22Rv1 (cell line): ENCODE results near the gene GOLGA2.

Source experiments
- H3K27ac ChIP-seq: fragments of 450-650 bp; 2 replicates; pipeline ENCODE4 v1.5.1; 2017
- CTCF ChIP-seq: fragments of 450-650 bp; IDR thresholded peaks from 2 replicates; pipeline ENCODE4 v1.5.1; 2017; ENCODE audit warnings: mild to moderate bottlenecking
- ZFX ChIP-seq: fragments of 450-650 bp; IDR thresholded peaks from 2 replicates; pipeline ENCODE4 v1.6.1; 2017; ENCODE audit warnings: antibody characterized with exemption, borderline replicate concordance

GOLGA2 gene

GRCh38 chr9:128244091-128244836, 31.5 kb downstream of the GOLGA2 start:
- no peak overlapping the region for H3K27ac ChIP-seq
- TF ChIP-seq ZFX: no peak
- no peak for TF ChIP-seq CTCF

GRCh38 chr9:128243215-128244018, 32.4 kb downstream of the GOLGA2 start:
- H3K27ac ChIP-seq: no peak overlapping the region
- no peak for TF ChIP-seq ZFX
- no peak for TF ChIP-seq CTCF

- H3K27ac ChIP-seq: no peak overlapping the region
- TF ChIP-seq ZFX (no peak), CTCF (no peak)
These were observed 33.0 kb downstream of the GOLGA2 start for GRCh38 chr9:128242828-128243214.

GRCh38 chr9:128242124-128242523, 33.7 kb downstream of the GOLGA2 start:
- no peak overlapping the region for H3K27ac ChIP-seq
- TF ChIP-seq ZFX: no peak
- no peak for TF ChIP-seq CTCF

- no peak overlapping the region for H3K27ac ChIP-seq
- TF ChIP-seq CTCF (no peak), ZFX (no peak)
These were observed 41.9 kb downstream of the GOLGA2 start for GRCh38 chr9:128233817-128234406.

GRCh38 chr9:128232528-128233428, 43.0 kb downstream of the GOLGA2 start:
- TF ChIP-seq CTCF (no peak), ZFX (no peak)
- no peak overlapping the region for H3K27ac ChIP-seq
